Measurements from ENCODE around the gene PARD3.
A peak's percentile ranks its signal among the peaks of the same experiment; 100 is the strongest.

Gene PARD3

DNA sequence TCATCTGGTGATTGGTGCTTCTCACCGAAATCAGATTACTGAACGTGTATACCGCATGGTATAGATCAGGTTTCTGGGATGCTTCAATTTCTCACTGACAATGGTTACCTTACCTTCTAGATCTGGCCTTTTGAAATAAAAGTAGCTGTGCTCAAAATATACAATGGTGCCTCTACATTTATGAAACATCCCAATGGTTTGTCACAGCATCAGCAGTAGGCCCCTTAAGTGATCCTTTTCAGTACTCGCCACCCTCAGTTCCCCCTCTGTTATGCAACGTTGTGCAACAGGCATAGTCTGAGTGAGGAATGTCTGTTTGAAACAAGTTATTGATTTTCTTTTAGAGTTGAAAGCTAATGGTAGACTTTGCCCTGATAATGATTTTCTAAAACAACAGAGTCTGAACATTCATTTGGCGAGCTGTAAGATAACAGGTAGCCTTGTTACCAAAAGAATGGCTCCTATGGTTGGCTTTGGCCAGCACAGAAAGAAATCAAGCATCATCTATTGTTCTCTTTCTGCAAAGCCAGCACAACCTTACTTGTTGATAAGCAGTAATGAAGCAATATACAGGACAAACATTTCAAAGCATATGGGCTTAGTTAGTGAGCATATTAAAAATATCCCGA lies 693.9 kb downstream of the PARD3 start:
- H3K36me3 ChIP-seq (replicated peaks) = no peaks in the 10 kb centered on the region
- H3K4me3 ChIP-seq = no peak overlapping the region
- no peaks in the 10 kb centered on the region for H3K9me3 ChIP-seq
- no peak for DNase-seq (ENCODE audit: low spot score in 2 of 2)
- in situ Hi-C loops (cut with MboI; ENCODE audit: low sequenced_read_pairs) = no loop called here
- no peaks in the 10 kb centered on the region for H3K4me1 ChIP-seq
- H3K27me3 ChIP-seq (ENCODE audit: low read depth) = no peaks in the 10 kb centered on the region

DNA sequence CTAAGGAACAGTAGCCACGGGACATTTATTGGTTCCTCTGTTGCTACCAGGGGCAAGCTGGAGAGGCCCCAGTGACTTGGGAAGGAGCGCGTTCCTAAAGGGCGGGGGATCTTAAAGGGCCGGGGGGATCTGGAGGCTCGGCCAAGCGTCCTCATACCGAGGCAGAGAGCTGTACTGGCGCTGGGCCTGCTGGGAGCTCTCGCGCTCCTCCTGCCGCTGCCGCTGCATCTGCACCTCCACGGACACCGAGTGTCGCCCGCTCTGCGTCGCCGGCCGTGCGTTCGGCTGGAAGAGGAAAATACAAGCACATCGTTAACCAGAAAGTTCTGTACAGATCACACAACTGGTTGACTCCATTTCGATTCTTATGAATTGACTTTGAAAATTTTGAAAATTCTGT lies 695.6 kb downstream of the PARD3 start:
- no peaks in the 10 kb centered on the region for H3K4me1 ChIP-seq
- H3K9me3 ChIP-seq = no peaks in the 10 kb centered on the region
- no peaks in the 10 kb centered on the region for H3K27me3 ChIP-seq (ENCODE audit: low read depth)
- H3K36me3 ChIP-seq (replicated peaks) = no peaks in the 10 kb centered on the region
- no peak for DNase-seq (ENCODE audit: low spot score in 2 of 2)
- H3K4me3 ChIP-seq = no peak overlapping the region
- in situ Hi-C loops (cut with MboI; ENCODE audit: low sequenced_read_pairs) = no loop called here

DNA sequence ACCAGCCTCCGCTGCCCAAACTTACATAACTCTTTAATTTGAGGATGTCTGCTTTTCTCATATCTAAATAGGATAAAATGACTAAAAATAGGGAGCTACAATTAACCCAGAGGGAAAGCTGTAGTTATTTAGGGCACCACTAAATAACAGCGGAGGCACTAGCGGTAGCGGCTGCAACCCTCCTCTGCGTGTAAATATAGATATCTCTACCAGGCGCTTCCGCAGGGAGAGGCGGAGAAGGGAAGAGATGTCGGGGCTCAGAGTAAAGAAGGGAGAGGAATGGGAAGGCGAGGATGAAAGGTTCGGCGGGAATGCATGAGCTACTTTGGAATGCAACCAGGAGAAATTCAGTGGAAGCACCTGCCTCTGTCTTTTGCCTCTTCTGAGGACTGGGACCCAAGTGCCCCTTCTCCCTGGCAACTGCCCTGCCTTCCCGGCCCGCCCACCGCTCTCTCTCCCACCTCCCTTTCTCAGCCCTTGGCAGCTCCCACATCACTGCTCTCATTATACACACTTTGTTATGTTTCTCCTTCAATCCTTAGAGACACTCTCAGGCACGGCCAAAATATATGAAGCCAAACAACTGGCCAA lies 698.3 kb downstream of the PARD3 start:
- Histone ChIP-seq H3K36me3 (replicated peaks) (no peaks in the 10 kb centered on the region), H3K9me3 (no peaks in the 10 kb centered on the region), H3K4me3 (no peak overlapping the region), H3K4me1 (no peaks in the 10 kb centered on the region), H3K27me3 (ENCODE audit: low read depth) (no peaks in the 10 kb centered on the region)
- in situ Hi-C loops (cut with MboI; ENCODE audit: low sequenced_read_pairs) = no loop called here
- DNase-seq (ENCODE audit: low spot score in 2 of 2) = no peak

DNA sequence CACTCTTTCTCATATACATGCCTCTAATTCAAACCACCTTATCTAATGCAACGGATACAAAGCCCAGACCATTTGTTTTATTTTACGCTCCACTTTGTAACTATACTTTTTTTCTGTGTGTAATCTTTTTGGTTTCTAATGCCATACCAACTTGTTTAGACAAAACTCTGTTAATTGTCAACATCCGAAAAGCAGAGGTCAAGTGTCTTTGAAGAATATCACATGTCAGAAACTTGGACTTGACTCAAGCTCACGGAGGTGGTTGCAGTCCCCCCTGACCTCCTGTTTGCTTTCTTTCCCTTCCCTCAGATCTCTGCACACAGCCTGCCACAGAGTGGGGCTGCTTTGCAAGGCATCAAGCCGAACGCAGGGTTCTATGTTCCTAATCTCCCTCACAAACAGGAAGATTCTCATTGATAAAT lies 698.9 kb downstream of the PARD3 start:
- no peaks in the 10 kb centered on the region for H3K36me3 ChIP-seq (replicated peaks)
- H3K27me3 ChIP-seq (ENCODE audit: low read depth) = no peaks in the 10 kb centered on the region
- no peaks in the 10 kb centered on the region for H3K9me3 ChIP-seq
- H3K4me1 ChIP-seq = no peaks in the 10 kb centered on the region
- no peak for DNase-seq (ENCODE audit: low spot score in 2 of 2)
- no peak overlapping the region for H3K4me3 ChIP-seq
- in situ Hi-C loops (cut with MboI; ENCODE audit: low sequenced_read_pairs) = no loop called here

DNA sequence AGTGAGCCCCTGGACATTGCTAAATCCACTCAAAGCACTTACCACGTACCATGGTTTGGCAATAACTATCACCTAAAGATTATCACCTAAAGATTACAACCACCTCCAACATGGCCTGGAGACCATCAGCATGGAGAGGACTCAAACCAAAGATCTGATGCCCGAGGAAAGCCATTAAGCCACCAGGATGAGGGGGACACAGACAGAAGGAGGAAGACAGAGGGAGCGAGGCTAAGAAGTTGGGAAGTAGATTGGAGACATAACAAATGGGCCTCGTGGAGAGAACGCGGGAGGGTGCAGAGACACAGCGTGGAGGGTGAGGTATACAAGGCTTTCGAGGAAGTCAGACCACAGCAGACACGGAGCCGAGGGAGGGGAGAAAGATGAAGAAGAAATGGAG lies 700.2 kb downstream of the PARD3 start:
- no peak overlapping the region for H3K4me3 ChIP-seq
- H3K4me1 ChIP-seq = no peaks in the 10 kb centered on the region
- no peak for DNase-seq (ENCODE audit: low spot score in 2 of 2)
- no peaks in the 10 kb centered on the region for H3K36me3 ChIP-seq (replicated peaks)
- in situ Hi-C loops (cut with MboI; ENCODE audit: low sequenced_read_pairs) = no loop called here
- no peaks in the 10 kb centered on the region for H3K27me3 ChIP-seq (ENCODE audit: low read depth)
- no peaks in the 10 kb centered on the region for H3K9me3 ChIP-seq

DNA sequence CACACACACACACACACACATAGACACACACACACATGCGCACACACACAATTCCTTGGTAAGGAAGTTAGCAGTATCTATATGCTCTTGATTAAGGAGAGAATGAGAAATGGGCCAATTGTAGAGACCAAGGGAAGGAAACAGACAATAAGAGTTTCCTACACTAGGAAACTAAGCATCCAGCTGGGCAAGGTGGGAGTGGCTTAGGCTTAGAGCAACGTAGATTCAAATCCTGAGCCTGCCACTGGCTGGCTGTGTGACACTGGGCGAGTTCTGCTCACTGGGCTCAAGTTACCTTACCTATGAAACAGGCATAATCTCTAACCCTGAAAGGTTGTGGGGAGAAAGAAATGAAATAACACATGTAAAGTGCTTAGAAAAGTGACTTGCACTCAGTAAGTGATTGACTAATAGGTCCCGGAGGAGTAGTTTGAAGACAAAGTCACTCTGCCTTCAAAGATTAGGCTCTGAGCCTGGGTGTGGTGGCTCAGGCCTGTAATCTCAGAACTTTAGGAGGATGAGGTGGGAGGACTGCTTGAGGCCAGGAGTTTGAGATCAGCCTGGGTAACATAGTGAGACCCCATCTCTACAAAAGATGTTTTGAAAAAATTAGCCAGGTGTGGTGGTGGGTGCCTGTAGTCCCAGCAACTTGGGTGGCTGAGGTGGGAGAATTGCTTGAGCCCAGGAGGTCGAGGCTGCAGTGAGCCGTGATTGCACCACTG lies 701.4 kb downstream of the PARD3 start:
- Histone ChIP-seq H3K4me3 (no peak overlapping the region), H3K4me1 (no peaks in the 10 kb centered on the region), H3K27me3 (ENCODE audit: low read depth) (no peaks in the 10 kb centered on the region), H3K9me3 (no peaks in the 10 kb centered on the region), H3K36me3 (replicated peaks) (no peaks in the 10 kb centered on the region)
- in situ Hi-C loops (cut with MboI; ENCODE audit: low sequenced_read_pairs) = no loop called here
- DNase-seq (ENCODE audit: low spot score in 2 of 2) = peak in 1 of 2 experiments; percentile 20

DNA sequence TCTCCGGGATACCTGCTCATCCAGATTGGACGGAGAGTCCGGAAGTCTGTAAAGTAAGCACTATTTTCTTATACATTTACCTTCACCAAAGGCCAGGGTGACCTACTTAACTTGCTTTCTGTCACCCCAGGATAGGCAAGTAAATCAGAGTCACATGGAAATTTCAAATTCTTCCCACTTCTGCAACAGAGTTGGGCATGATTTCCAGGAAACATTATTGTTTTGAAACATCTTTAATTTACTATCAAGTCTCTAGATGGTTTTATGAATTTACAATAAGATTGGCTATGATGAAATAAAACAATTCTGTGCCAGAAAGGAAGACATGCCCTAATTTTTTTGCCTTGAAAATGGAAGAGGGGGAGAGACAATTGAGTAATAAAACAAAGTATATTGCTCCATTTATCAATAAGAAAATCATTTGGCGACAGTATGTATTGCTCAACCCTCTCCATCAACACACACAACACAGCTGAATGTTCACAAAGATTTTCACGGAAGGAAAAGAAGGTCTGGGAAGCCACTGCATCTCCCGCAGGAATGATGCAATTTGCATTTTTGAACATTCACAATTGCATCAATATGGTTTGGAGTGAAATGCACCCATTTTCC lies 702.8 kb downstream of the PARD3 start:
- DNase-seq (ENCODE audit: low spot score in 2 of 2) = no peak
- in situ Hi-C loops (cut with MboI; ENCODE audit: low sequenced_read_pairs) = no loop called here
- Histone ChIP-seq H3K4me1 (no peaks in the 10 kb centered on the region), H3K27me3 (ENCODE audit: low read depth) (no peaks in the 10 kb centered on the region), H3K36me3 (replicated peaks) (no peaks in the 10 kb centered on the region), H3K4me3 (no peak overlapping the region), H3K9me3 (no peaks in the 10 kb centered on the region)

DNA sequence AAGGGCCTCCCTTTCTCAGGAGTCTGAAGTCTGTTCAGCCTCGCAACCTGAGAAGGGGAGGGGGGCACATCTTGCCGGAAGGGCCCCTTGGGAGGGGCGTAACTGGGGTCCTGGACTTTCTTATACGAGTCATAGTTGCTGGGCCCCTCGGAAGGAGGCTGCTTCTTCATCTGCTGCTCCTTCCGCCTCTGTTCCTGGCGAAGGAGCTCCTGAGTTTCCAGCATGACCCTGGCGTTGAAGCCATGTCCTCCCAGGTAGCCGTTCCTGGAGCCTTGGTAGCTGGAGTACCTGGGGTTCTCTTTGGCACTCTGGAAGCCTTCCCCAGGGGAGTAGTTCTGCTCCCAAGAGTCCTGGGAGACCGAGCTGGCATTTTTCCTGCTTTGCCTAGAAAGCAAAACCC lies 703.9 kb downstream of the PARD3 start:
- H3K4me3 ChIP-seq = no peak overlapping the region
- no peak for DNase-seq (ENCODE audit: low spot score in 2 of 2)
- no peaks in the 10 kb centered on the region for H3K4me1 ChIP-seq
- no peaks in the 10 kb centered on the region for H3K36me3 ChIP-seq (replicated peaks)
- no peaks in the 10 kb centered on the region for H3K27me3 ChIP-seq (ENCODE audit: low read depth)
- in situ Hi-C loops (cut with MboI; ENCODE audit: low sequenced_read_pairs) = no loop called here
- no peaks in the 10 kb centered on the region for H3K9me3 ChIP-seq

DNA sequence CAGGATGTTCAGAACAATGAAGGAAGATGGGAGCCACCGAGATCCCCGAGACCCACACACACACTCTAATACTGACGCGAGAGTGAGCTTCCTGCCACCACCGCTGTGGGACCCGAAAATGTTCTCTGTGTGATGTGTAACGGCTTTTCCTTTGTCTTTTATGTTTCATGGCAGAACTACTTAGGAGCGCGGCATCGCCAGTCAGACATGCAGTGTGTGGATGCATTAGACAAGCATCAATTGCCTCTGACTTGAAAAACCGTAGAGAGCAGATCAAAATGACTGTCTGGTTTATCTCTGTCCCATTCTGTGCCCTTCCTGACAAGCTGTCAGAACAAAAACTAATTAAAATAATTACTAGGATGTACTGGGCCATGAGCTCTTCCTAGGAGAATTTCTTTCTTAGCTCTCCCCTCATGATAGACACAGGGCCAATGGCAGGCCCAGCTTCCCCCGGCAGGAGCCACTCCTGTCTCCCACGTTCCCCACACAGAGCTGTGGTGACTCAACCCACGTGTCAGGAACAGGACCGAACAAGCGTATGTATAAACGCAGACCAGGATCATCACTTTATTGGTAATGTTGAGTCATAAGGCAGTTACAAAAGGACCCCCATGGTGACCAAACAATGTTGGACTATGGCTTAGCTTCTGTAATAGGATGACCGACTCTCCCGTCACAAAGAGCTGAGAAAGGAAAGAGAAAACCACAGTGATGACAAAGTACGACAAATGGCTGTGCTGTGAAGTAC lies 705.0 kb downstream of the PARD3 start:
- no peak for DNase-seq (ENCODE audit: low spot score in 2 of 2)

DNA sequence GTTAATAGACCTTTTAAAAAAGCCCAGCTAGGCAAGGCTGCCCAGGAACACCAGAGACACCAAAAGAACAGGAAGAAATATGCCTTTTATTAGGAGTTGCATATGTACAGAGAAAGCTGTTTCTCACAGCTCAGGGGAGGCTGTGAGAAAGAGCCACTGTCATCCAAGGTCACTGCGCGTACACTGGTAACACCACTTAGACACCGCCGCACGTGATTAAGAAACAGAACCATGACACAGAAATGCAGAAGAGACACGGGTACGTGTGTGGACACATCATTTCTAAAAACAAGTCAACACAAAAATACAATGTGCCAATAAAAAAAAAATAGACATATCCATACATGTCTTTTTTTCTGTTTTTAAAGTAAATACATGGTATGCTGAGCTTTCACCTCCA lies 705.6 kb downstream of the PARD3 start:
- Histone ChIP-seq H3K4me1 (no peaks in the 10 kb centered on the region), H3K27me3 (ENCODE audit: low read depth) (no peaks in the 10 kb centered on the region), H3K9me3 (no peaks in the 10 kb centered on the region), H3K4me3 (no peak overlapping the region), H3K36me3 (replicated peaks) (no peaks in the 10 kb centered on the region)
- in situ Hi-C loops (cut with MboI; ENCODE audit: low sequenced_read_pairs) = no loop called here
- DNase-seq (ENCODE audit: low spot score in 2 of 2) = no peak

More for the DNA sequence above, 705.0 kb downstream of the PARD3 start:
- Histone ChIP-seq H3K9me3 (no peaks in the 10 kb centered on the region), H3K4me1 (no peaks in the 10 kb centered on the region), H3K27me3 (ENCODE audit: low read depth) (no peaks in the 10 kb centered on the region), H3K36me3 (replicated peaks) (no peaks in the 10 kb centered on the region), H3K4me3 (no peak overlapping the region)
- in situ Hi-C loops (cut with MboI; ENCODE audit: low sequenced_read_pairs) = no loop called here

DNA sequence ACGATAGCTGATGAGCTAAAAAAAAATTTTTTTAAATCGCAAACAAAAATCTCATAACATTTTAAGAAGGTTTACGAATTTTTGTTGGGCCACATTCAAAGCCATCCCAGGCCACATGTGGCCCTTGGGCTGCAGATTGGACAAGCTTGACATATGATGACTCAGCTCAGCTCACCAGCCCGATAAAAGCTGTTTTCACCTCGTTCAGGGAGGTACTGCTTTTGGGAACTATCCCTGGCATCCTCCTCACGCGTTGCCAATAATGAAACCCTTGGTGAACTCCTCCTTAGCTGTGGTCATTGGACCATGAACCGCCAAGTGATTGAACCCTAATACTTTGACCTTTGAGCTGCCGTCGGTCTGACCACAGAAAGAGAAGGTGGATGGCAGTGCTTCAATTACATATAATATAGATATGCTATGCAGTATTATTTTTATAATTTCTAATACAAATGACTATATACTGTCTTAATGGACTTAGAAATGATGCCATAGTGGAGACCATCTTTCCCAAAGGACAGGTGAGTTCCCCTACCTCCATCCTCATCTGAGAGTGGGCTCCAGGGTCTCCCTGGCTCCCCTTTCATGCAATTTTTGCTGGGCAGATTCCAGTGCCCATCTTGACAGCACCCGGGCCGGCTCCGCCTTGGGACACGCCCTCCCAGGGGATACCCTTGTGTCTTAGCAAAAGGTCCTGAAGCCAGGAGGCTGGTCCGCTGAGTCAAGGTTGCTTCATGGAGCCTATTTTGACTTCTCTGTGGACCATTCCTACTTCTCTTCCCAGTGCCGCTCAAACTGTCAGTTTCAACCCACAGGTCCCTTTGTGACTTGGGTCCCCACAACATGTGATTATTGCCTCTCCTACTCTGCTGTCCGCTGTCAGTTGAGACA lies 707.2 kb downstream of the PARD3 start:
- in situ Hi-C loops (cut with MboI; ENCODE audit: low sequenced_read_pairs) = no loop called here
- no peak for DNase-seq (ENCODE audit: low spot score in 2 of 2)
- Histone ChIP-seq H3K4me3 (no peak overlapping the region), H3K36me3 (replicated peaks) (no peaks in the 10 kb centered on the region), H3K27me3 (ENCODE audit: low read depth) (no peaks in the 10 kb centered on the region), H3K4me1 (no peaks in the 10 kb centered on the region), H3K9me3 (no peaks in the 10 kb centered on the region)

DNA sequence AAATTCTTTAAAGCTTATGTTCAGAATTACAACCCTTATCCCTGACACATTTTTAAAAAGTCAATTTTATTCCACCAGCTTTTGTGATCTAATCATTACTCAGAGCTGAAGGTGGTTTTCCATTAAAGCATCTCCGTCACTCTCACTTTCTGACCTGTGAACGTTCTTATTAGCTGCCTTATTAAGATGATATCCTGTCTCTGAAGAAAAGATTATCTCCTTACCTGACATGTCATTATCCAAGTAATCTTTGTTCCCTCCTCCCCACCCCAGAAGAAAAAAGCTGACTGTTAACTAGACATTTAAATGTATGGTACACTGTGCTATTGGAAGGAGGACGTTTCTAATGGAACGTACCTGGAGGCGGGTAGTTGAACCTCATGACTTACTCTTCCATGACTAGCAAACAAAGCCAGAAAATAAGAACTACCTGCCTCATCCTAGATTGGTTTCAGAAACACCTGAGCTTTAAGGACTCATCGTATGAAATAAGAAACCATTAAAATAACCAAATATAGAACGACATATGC lies 708.7 kb downstream of the PARD3 start:
- DNase-seq (ENCODE audit: low spot score in 2 of 2) = no peak
- Histone ChIP-seq H3K4me3 (no peak overlapping the region), H3K27me3 (ENCODE audit: low read depth) (no peaks in the 10 kb centered on the region), H3K9me3 (no peaks in the 10 kb centered on the region), H3K4me1 (no peaks in the 10 kb centered on the region), H3K36me3 (replicated peaks) (no peaks in the 10 kb centered on the region)
- in situ Hi-C loops (cut with MboI; ENCODE audit: low sequenced_read_pairs) = no loop called here
